ENCODE measurements around the gene ZNF564.
"Not testable (repeated sequence)": the region's sequence is repeated elsewhere in the genome, so short reads cannot be mapped to it uniquely, and the experiment has no call there.

ZNF564 gene

GRCh38 chr19:12495002-12495802 is 56.1 kb downstream of the ZNF564 start:
- peak; percentile 83 for DNase-seq

- DNase-seq = no peak
Observed at GRCh38 chr19:12494260-12494860, 56.9 kb downstream of the ZNF564 start.

GRCh38 chr19:12486265-12486783 is 65.0 kb downstream of the ZNF564 start:
- not testable (repeated sequence) for DNase-seq

- DNase-seq = no peak
Observed at GRCh38 chr19:12485571-12485970, 65.7 kb downstream of the ZNF564 start.

GRCh38 chr19:12485052-12485416 is 66.2 kb downstream of the ZNF564 start:
- no peak for DNase-seq

- DNase-seq = peak; percentile 90
Observed at GRCh38 chr19:12484371-12485051, 66.8 kb downstream of the ZNF564 start, which contains the start of gene ZNF709. Gene ZNF709, minus strand, starts transcription at chr19:12484816. Its CDS starts 159 bp downstream, at chr19:12484657.

GRCh38 chr19:12484011-12484370 is 67.3 kb downstream of the ZNF564 start:
- DNase-seq = no peak

GRCh38 chr19:12482509-12482886 is 68.8 kb downstream of the ZNF564 start:
- DNase-seq = no peak

GRCh38 chr19:12481781-12482508 is 69.3 kb downstream of the ZNF564 start:
- DNase-seq = no peak

GRCh38 chr19:12478234-12478941 is 72.9 kb downstream of the ZNF564 start:
- no peak for DNase-seq

Data from NCI-H1436 (cell line).